HG03060 (cell line): ENCODE data around the gene SLC28A1.

Source experiments
- ATAC-seq: cut with Tn5 transposase; IDR thresholded peaks from one replicate; pipeline ENCODE4 v1.9.1; 2021; ENCODE audit warnings: low read depth, moderate number of reproducible peaks; ENCODE audit not compliant: unreplicated experiment

SLC28A1 gene

GRCh38 chr15:84934942-84935729 is 50.7 kb downstream of the SLC28A1 start:
- no peak for ATAC-seq

GRCh38 chr15:84937144-84937543 is 52.7 kb downstream of the SLC28A1 start:
- no peak for ATAC-seq

GRCh38 chr15:84938726-84939125 is 54.3 kb downstream of the SLC28A1 start:
- ATAC-seq, result no peak

GRCh38 chr15:84940399-84940798 is 55.9 kb downstream of the SLC28A1 start:
- no peak for ATAC-seq

- no peak for ATAC-seq
Observed at GRCh38 chr15:84942456-84942855, 58.0 kb downstream of the SLC28A1 start.

- ATAC-seq, result no peak
Observed at GRCh38 chr15:84944311-84944710, 59.8 kb downstream of the SLC28A1 start.

- no peak for ATAC-seq
Observed at GRCh38 chr15:84944861-84945260, 60.4 kb downstream of the SLC28A1 start.

- no peak for ATAC-seq
Observed at GRCh38 chr15:84946772-84947489, 62.5 kb downstream of the SLC28A1 start.

GRCh38 chr15:84947947-84948830 is 63.7 kb downstream of the SLC28A1 start:
- no peak for ATAC-seq

- ATAC-seq, result no peak
Observed at GRCh38 chr15:84949043-84949442, 64.6 kb downstream of the SLC28A1 start.

GRCh38 chr15:84949845-84950569 is 65.5 kb downstream of the SLC28A1 start:
- no peak for ATAC-seq

- ATAC-seq, result no peak
Observed at GRCh38 chr15:84950570-84951111, 66.2 kb downstream of the SLC28A1 start.

GRCh38 chr15:84951736-84952135 is 67.3 kb downstream of the SLC28A1 start:
- ATAC-seq, result no peak

GRCh38 chr15:84953136-84953535 is 68.7 kb downstream of the SLC28A1 start:
- ATAC-seq, result no peak

- ATAC-seq, result no peak
Observed at GRCh38 chr15:84953726-84954125, 69.3 kb downstream of the SLC28A1 start.

- ATAC-seq, result no peak
Observed at GRCh38 chr15:84955089-84955848, 70.8 kb downstream of the SLC28A1 start.

GRCh38 chr15:84956199-84956598 is 71.7 kb downstream of the SLC28A1 start:
- ATAC-seq, result no peak

GRCh38 chr15:84960391-84961113 is 76.1 kb downstream of the SLC28A1 start:
- ATAC-seq, result no peak

GRCh38 chr15:84961114-84961452 is 76.6 kb downstream of the SLC28A1 start:
- no peak for ATAC-seq
